Right hindlimb (tissue), 1 donor: ENCODE data around the gene CLSTN1.
"Not testable (repeated sequence)": the region's sequence is repeated elsewhere in the genome, so short reads cannot be mapped to it uniquely, and the experiment has no call there.

Source experiments
- DNase-seq: peaks from one replicate; pipeline ENCODE4 v3.0.0-alpha.2; 2018

Gene CLSTN1

DNA sequence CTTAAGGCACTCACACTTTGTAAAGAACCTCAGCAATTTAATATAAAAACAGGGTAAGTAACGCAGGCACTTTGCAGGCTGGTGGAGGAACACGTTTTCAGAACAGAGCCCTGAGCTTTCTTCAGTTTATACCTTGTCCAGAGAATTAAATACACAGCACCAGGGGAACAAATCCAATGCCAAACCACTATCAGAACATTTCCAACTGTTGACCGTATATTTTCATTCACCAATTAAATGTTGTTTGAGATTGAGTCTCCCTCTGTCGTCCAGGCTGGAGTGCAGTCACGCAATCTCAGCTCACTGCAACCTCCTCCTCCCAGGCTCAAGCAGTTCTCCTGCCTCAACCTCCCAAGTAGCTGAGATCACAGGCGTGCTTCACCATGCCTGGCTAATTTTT lies 29.7 kb downstream of the CLSTN1 start:
- no peak for DNase-seq

DNA sequence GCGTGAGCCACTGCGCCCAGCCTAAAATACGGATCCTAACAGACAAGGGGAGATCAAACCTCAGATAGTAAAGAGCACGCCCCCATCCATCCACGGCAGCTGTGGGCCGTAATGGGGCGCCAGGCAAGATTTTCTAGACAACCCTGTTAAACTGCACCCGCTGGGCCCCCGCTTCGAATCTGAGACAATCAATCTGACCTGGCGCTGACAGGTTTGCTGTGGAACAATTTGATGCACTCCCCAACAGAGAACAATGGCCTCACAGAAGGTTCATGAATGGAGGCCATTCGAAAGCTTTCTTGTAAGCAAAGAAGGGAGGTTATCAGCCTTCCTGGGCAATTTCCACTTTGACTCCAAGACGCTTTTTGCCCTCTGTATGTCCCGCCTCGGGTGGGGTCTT lies 30.5 kb downstream of the CLSTN1 start:
- no peak for DNase-seq

DNA sequence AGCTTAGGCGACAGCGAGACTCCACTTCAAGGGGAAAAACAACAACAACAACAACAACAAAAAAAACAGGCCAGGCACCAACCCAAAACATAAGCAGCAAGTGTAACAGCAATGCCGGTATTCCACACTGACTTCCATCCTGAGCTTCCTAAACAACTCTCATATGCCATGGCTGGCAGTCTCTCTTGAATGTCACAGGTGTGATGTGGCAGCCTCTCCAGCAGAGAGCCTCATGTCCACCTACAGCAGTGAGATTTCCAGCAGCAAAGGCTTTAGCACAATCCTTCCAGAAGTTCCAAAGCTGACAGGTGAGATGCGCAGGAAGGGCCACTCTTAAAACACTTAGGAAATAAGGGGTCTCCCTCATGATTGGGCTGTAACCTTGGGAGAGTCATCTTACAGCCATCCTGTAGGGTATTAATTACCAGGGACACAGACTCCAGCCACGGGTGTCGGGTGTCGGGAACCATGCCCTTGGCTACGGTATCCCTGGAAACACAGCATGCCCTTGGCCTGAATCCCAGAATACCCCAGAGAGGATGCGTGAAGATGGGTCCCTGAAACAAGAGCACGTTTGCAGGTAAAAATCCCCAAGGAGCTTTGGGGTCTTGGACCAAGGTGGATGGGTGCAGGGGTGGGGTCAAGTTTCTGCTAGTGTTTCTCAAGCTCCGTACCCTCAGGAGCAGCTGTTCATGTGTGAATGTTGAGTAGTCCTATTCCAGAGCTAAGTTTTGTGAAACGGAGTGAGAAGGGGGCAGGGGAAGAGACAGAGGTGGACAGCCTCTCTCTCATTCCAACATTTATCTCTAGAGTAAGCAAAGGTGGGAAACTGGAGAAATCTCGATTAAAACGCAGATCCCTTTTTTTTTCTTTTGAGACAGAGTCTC lies 31.4 kb downstream of the CLSTN1 start:
- DNase-seq: peak; percentile 42

DNA sequence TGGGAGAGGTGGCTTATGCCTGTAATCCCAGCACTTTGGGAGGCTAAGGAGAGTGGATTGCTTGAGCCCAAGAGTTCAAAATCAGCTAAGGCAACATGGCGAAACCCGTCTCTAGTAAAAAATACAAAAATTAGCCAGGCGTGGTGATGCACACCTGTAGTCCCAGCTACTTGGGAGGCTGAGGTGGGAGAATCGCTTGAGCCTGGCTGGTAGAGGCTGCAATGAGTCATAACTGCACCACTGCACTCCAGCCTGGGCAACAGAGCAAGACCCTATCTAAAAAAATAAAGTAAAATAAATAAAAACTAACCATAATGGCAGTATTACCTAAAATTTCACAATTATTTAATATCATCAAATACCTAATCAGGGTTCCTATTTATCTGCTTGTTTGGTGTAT lies 34.1 kb downstream of the CLSTN1 start:
- not testable (repeated sequence) for DNase-seq

DNA sequence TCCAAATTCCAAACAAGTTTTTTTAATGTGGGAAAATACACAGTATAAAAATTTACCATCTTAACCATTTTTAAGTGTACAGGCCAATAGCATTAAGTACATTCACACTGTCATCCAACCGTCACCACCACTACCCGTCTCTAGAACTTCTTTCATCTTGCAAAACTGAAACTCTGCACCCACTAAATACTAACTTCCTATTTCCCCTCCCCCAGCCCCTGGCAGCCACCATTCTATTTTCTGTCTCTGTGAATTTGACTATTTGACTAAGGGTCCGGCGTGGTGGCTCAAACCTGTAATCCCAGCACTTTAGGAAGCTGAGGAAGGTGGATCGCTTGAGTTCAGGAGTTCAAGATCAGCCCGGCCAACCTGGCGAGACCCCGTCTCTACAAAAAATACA lies 36.1 kb downstream of the CLSTN1 start:
- no peak for DNase-seq

DNA sequence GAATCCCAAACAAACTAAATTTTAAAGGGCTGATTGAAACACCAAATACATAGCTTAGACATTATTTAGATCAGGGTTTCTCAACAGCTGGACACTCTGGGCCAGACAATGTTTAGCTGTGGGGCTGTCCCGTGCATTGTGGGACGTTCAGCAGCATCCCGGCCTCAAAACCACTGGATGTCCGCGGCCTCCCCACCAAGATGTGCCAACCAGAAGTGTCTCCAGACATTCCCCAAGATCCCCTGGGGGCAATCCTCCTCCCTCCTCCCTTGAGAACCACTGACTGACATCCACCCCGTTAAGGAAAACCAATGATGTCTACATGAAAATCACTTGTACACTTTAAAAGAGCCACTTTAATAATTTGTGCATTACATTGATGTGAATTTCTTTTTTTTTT lies 38.4 kb downstream of the CLSTN1 start:
- DNase-seq: no peak

DNA sequence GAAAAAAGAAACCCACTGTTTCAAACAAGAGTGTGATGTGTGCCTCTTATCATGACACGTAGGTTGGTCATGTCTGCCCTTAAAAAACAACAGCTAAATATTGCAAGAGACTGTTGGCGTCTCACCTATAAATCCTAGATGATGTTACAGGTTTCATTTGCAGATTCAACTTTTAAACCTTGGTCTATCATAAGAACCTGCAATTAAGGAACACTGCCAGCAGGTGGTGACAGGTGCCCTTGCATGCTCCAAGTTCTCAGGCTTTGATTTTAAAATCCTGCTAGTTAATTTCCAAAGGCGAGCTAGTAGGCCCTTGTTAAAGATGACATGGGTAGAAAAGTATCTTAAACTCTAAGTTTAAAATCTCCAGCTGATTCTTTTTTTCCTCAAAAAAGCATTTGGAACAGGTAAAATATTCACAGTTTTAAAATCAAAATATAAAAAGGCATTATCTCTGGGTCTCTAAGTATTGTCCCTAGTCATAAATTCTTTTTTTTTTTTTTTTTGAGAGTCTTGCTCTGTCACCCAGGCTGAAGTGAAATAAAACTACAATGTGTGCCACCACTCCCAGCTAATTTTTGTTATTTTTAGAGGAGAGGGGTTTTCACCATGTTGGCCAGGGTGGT lies 39.1 kb downstream of the CLSTN1 start:
- no peak for DNase-seq

DNA sequence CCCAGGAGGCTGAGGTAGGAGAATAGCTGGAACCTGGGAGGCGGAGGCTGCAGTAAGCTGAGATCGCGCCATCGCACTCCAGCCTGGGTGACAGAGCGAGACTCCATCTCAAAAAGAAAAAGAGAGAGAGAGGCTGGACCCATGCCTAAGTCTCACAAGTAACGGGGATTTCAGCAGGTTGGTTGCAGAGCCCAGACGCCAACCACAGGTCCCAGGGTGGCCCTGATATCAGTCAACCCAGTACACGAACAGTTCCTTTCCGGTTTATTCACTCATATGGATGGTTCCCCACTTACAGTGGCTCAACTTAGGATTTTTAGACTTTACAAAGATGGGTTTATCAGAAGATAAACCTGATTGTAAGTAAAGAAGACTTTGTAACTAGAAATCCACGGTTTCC lies 40.9 kb downstream of the CLSTN1 start:
- DNase-seq: no peak

DNA sequence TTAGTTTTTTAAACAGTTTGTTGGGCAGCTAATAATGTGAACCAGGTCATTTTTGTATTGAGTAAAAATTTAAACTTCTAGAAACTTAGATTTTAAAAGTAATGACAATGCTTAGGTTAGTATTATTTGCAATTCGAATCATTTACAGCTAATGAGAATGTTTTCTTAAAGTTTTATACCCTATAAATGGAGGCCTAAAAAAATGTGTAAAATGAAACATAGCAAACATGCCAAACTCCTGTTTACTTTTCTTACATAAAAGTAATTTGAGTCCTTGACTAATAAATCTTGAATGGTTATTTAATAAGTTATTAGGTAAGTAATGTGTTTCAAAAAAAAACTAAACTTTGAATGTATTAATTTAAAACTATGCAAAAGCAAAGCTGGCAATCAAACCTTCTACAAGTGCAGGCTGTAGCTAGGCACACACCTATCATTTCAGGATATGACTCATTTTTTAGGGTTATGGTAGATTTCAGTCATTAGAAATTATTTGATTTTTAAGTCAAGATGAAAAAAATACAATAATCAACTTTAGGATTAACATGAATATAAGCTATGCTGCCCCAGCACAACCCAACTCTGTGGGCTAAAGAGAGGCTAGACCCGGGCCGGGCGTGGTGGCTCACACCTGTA lies 41.5 kb downstream of the CLSTN1 start:
- DNase-seq: no peak

DNA sequence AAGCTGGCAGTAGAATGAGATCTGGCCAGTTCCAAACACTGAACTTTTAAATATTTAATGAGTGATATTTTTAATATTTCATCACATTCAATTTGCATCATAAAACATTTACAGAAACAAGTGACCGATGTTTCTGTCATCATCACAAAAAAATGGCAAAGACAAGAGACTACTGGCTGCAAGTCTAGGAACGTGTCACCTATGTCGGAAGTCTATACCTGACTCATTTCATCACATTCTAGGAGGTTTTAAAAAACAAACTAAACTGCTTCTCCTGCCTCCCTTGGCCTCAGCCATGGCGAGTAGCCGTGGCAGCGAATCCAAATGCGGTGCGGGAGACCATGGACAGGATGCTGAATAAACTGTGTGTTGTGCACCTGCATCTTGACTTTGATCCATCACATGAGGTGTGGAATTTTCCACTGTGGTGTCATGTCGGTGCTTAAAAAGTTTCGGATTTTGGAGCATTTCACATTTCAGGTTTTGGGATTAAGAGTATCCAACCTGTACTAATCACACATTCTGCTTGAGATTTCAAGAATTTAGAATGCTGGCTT lies 43.1 kb downstream of the CLSTN1 start:
- no peak for DNase-seq

DNA sequence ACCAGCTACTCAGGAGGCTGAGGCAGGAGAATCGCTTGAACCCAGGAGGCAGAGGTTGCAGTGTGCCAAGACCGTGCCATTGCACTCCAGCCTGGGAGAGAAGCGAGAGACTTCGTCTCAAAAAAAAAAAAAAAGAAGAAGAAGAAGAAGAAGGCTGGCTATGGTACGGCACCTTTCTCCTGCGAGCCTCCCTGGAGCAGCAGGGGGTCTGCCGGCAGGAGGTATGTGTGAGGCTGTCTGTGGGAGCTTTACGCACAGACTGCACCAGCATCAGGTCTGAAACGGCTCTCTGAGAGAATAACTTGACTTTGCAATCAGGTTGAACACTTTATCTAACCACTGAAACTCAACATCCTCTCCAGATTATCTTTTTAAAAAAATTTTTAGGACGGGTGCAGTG lies 44.9 kb downstream of the CLSTN1 start:
- DNase-seq: no peak

DNA sequence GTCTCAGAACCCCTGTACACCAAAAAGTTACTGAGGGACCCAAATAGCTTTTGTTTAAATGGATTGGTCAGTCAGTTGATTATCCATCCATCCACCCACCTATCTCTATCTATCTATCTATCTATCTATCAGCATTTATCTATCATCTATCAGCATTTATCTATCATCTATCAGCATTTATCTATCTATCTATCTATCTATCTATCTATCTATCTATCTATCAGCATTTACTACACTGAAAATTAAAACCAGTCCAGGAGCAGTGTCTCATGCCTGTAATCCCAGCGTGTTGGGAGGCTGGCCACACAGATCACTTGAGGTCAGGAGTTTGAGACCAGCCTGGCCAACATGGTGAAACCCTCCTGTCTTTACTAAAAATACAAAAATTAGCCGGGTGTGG lies 47.1 kb downstream of the CLSTN1 start:
- no peak for DNase-seq

DNA sequence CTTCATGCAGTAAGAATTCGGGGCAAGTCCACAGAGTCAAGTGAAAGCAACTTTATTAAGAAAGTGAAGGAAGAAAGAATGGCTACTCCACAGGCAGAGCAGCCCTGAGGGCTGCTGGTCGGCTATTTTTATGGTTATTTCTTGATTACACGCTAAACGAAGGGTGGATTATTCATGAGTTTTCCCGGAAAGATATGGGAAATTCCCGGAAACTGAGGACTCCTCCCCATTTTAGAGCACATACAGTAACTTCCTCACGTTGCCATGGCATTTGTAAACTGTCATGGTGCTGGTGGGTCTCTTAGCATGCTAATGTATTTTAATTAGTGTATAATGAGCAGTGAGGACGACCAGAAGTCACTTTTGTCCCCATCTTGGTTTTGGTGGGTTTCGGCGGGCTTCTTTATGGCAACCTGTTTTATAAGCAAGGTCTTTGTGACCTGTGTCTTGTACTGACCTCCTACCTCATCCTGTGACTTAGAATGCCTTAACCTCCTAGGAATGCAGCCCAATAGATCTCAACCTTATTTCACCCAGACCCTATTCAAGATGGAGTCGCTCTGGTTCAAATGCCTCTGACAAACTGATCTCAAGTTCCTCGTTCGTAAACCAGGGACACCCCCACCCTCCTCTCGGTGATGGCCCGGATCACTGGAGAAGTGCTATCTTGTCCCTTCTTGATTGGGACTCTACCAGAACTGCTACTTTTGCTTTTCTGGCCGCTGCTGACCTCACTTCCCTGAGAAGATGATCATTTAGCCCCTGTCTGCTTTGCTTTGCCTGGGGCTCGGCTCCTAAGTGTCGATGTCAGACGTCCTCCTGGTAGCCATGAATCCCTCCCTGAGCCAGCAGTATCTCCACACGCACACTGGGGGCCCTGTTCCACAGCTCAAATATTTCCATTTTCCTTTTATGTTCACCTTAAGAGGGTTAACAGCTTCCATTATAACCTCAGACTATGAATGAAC lies 48.8 kb downstream of the CLSTN1 start:
- DNase-seq: no peak

DNA sequence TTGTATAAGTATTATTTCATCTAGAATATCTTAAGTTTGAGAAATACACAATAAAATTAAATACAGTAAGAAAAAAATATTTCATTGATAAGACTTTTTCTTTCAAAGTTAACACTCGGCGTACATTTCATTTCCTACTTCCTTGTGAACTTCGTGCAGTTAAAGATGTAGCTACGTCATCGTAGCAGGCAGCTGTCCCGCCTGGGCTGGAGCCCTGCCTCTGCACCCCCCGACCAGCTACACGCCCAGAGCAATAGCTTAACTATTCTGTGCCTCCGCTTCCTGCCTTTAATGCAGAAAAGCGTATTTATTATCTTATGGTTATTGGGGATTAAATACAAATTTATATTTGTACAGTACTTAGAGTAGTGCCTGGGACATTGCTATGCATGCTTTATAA lies 53.5 kb downstream of the CLSTN1 start:
- DNase-seq: no peak

DNA sequence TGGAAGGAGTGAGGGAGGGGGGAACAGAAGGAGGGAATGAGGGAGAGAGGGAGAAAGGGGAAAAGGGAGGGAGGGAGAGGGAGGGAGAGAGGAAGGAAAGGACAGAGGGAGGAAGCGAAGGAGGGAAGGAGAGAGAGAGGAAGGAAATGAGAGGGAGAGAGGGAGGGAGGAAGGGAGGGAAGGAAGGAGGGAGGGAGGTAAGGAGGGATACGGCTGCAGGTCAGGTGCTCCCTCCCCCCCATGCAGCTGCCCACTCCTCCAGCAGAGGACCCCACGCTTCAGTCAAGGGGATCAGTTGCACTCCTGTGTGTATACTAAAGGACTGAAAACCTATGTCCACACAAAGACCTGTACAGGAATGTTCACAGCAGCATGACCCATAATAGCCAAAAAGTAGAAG lies 54.8 kb downstream of the CLSTN1 start:
- no peak for DNase-seq

DNA sequence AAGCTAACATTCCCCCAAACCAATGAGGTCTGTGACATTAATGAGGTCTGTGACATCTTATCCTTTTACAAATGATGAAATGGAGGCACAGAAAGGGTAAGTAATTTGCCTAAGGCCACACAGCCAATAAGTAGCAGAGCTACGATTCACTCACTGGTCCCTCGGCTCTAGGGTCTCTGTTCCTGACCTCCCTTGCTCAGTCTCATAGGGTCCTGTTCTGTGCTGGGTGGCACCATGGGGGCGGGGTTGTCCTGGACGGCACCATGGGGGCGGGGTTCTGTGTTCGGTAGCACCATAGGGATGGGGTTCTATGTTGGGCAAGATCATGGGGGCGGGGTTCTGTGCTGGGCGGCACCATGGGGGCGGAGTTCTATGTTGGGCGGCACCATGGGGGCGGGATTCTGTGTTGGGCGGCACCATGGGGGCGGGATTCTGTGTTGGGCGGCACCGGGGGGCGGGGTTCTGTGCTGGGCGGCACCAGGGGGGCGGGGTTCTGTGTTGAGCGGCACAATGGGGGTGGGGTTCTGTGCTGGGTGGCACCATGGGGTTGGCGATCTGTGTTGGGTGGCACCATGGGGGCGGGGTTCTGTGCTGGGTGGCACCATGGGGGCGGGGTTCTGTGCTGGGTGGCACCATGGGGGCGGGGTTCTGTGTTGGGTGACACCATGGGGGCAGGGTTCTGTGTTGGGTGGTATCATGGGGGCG lies 55.6 kb downstream of the CLSTN1 start:
- DNase-seq: no peak

DNA sequence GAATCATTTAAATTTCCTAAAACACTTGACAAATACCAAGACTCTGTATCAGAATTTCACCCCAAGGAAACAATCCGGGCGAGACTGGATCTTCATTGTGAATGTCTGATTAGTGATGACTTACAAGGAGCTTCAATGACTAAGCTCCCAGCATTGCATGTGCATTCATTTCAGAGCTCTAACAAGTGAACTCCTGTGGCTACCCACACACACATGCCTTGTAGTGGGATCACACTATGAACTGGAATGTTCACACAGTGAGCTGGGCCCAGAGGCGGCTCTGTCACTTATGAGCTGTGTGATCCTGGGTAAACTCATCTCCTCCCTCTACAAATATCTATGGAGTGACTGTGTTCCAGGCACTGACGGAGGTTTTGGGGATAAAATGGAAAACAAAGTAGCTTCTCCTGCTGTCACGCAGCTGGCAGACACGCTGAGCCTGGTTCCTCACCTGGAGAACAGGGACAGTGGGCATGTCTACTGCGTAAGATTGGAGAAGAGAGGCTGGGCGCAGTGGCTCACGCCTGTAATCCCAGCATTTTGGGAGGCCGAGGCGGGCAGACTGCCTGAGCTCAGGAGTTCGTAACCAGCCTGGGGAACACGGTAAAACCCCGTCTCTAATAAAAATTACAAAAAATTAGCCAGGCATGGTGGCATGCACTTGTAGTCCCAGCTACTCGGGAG lies 56.9 kb downstream of the CLSTN1 start:
- DNase-seq: no peak

DNA sequence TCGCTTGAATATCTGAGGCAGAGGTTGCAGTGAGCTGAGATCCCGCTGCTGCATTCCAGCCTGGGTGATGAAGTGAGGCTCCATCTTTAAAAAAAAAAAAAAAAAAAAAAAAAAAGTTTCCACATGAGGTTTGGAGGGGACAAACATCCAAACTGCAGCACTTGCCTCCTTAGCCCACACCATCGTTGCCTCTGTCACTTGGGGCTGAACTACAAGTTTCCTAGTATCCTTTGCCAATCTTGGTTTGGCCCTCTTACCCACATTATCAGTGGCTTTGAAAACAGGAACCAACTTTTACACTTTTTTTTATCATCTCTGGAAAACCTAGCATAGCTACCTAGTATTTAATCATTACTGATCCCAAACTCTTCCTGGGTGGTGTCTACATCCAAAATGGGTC lies 59.2 kb downstream of the CLSTN1 start:
- no peak for DNase-seq

DNA sequence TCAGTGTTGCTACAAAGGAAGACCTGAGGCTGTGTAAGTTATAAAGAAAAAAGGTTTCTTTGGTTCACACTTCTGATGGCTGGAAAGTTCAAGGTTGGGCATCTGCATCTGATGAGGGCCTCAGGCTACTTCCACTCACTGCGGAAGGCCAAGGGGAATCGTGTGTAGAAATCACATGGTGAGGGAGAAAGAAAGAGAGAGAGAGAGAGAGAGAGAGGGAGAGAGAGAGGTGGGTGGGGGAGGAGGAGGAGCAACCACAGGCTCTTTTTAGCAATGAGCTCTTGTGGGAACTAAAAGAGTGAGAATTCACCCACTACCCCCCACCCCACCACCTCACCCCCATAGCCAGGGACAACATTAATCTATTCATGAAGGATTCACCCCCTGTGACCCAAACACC lies 59.9 kb downstream of the CLSTN1 start:
- DNase-seq: no peak

DNA sequence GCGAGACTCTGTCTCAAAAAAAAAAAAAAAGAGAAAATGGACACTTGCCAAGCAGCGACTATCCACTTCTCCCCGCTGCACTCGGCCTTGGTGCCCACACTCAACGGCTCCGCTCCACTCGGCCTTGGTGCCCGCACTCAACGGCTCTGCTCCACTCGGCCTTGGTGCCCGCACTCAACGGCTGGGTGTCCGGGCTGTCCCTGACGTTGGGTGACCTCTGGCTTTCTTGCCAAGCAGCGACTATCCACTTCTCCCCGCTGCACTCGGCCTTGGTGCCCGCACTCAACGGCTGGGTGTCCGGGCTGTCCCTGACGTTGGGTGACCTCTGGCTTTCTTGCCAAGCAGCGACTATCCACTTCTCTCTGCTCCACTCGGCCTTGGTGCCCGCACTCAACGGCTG lies 61.3 kb downstream of the CLSTN1 start:
- not testable (repeated sequence) for DNase-seq

DNA sequence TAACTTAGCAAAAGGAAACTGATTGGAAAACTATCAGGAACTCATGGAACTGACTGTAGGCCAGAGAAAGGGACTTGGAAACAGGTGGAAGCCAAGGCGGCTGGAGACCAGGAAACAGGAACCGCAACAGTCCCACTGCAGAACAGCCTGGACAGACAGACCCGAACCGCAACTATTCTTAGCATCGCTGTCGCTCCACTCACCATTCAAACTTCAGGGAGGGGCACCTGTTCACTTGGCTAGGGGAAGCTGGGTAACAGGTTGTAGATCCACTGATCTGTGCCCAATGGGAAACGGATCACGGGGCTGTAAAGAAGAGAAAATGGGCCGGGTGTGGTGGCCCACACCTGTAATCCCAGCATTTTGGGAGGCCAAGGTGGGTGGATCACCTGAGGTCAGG lies 61.9 kb downstream of the CLSTN1 start:
- no peak for DNase-seq
